ENCODE results near the gene ZNF3. TPM values are rescaled to one million over a fixed set of nuclear protein-coding genes. Genes with fewer than 3 reads are reported as not detected.

ZNF3 gene
- total RNA-seq, 4 donors from 2014 or later = 37.4 to 42.7 (median 41.0) TPM

GRCh38 chr7:100127866-100128636 lies 46.5 kb upstream of the ZNF3 start:
- intact Hi-C loops (cut with DNase I; ENCODE audit: low total_unique reads) (loop anchor here (2.0 to 5.0 kb wide), 2 partner anchors 41 to 145 kb away; partner anchors contain the start of gene COPS6), in situ Hi-C loops (cut with MboI; ENCODE audit: low pct_ligation_motif_present in 1 of 4, low pct_unique_long_range_greater_than_20kb in 1 of 4, low sequenced_read_pairs in 3 of 4) (no loop called here)
- H3K27ac ChIP-seq = peak overlapping the region; percentile 95 to 97 (median 96)
- peak; percentile 47 for DNase-seq
- 4 to 5% methylated on average over 9 to 35 of the region's 37 CpGs for WGBS, 2 donors (ENCODE audit: low coverage in 1 of 2)
- H3K4me3 ChIP-seq = peak overlapping the region; percentile 60 to 90 (median 68)
- no peaks in the 10 kb centered on the region for H3K9me3 ChIP-seq
- TF ChIP-seq EP300 (IDR thresholded peaks at IDR 0.05; ENCODE audit: low read depth) (no peak), POLR2AphosphoS5 (IDR thresholded peaks at IDR 0.05) (no peak), POLR2A (IDR thresholded peaks at IDR 0.05) (no peak)
- TF ChIP-seq, protein P1, sequence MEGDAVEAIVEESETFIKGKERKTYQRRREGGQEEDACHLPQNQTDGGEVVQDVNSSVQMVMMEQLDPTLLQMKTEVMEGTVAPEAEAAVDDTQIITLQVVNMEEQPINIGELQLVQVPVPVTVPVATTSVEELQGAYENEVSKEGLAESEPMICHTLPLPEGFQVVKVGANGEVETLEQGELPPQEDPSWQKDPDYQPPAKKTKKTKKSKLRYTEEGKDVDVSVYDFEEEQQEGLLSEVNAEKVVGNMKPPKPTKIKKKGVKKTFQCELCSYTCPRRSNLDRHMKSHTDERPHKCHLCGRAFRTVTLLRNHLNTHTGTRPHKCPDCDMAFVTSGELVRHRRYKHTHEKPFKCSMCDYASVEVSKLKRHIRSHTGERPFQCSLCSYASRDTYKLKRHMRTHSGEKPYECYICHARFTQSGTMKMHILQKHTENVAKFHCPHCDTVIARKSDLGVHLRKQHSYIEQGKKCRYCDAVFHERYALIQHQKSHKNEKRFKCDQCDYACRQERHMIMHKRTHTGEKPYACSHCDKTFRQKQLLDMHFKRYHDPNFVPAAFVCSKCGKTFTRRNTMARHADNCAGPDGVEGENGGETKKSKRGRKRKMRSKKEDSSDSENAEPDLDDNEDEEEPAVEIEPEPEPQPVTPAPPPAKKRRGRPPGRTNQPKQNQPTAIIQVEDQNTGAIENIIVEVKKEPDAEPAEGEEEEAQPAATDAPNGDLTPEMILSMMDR (IDR thresholded peaks at IDR 0.05) = no peak
- H3K4me1 ChIP-seq = peaks cover 6 to 61% (median 44%) of the 10 kb centered on the region in 4 donors
- no peaks in the 10 kb centered on the region for H3K27me3 ChIP-seq
- no peaks in the 10 kb centered on the region for H3K36me3 ChIP-seq

GRCh38 chr7:100126931-100127865 lies 45.7 kb upstream of the ZNF3 start, which contains the start of gene MBLAC1:
MBLAC1 (plus strand) TSS chr7:100126967; CDS start chr7:100127396, 429 bp downstream.
- peak within 1 kb of the TSS; percentile 60 to 90 (median 68) for H3K4me3 ChIP-seq
- TF ChIP-seq POLR2A (IDR thresholded peaks at IDR 0.05) = peak; percentile 92
- TF ChIP-seq EP300 (IDR thresholded peaks at IDR 0.05; ENCODE audit: low read depth) = no peak
- peak; percentile 41 to 92 (median 92) for TF ChIP-seq POLR2AphosphoS5 (IDR thresholded peaks at IDR 0.05)
- TF ChIP-seq, protein P1 (IDR thresholded peaks at IDR 0.05) = no peak
- intact Hi-C loops (cut with DNase I; ENCODE audit: low total_unique reads) = loop anchor here (5.0 kb wide), 1 partner anchor 40 kb away; the partner anchor contains the start of gene COPS6
- no peaks in the 10 kb centered on the region for H3K9me3 ChIP-seq
- H3K4me1 ChIP-seq = peaks cover 6 to 54% (median 44%) of the 10 kb centered on the region in 4 donors
- H3K27me3 ChIP-seq = no peaks in the 10 kb centered on the region
- H3K36me3 ChIP-seq = no peaks in the 10 kb centered on the region
- peak; percentile 94 for DNase-seq
- 1% methylated on average over 63 of the region's 85 CpGs; no CpG with 5 or more reads in 1 of the 2 donors for WGBS, 2 donors (ENCODE audit: low coverage in 1 of 2)
- in situ Hi-C loops (cut with MboI; ENCODE audit: low pct_ligation_motif_present in 1 of 4, low pct_unique_long_range_greater_than_20kb in 1 of 4, low sequenced_read_pairs in 3 of 4) = no loop called here
- H3K27ac ChIP-seq = peak within 1 kb of the TSS; percentile 95 to 97 (median 96)

- no peak for TF ChIP-seq POLR2AphosphoS5 (IDR thresholded peaks at IDR 0.05)
- TF ChIP-seq, protein P1 (IDR thresholded peaks at IDR 0.05) = peak in 1 of 5 experiments; percentile 30
- no peaks in the 10 kb centered on the region for H3K9me3 ChIP-seq
- H3K27ac ChIP-seq = peak overlapping the region; percentile 95 to 97 (median 96)
- 1 to 9% methylated on average over 11 to 29 of the region's 29 CpGs for WGBS, 2 donors (ENCODE audit: low coverage in 1 of 2)
- peaks cover 6 to 50% (median 43%) of the 10 kb centered on the region in 4 donors for H3K4me1 ChIP-seq
- H3K36me3 ChIP-seq = no peaks in the 10 kb centered on the region
- peak overlapping the region; percentile 60 to 90 (median 68) for H3K4me3 ChIP-seq
- H3K27me3 ChIP-seq = no peaks in the 10 kb centered on the region
- intact Hi-C loops (cut with DNase I; ENCODE audit: low total_unique reads) = loop anchor here (5.0 kb wide), 1 partner anchor 39 kb away; the partner anchor contains the start of gene COPS6
- no peak for DNase-seq
- in situ Hi-C loops (cut with MboI; ENCODE audit: low pct_ligation_motif_present in 1 of 4, low pct_unique_long_range_greater_than_20kb in 1 of 4, low sequenced_read_pairs in 3 of 4) = no loop called here
Observed at GRCh38 chr7:100126239-100126930, 44.9 kb upstream of the ZNF3 start.

All from transverse colon (tissue), 4 donors.